Measurements from ENCODE around the gene ITGB7.

DNA sequence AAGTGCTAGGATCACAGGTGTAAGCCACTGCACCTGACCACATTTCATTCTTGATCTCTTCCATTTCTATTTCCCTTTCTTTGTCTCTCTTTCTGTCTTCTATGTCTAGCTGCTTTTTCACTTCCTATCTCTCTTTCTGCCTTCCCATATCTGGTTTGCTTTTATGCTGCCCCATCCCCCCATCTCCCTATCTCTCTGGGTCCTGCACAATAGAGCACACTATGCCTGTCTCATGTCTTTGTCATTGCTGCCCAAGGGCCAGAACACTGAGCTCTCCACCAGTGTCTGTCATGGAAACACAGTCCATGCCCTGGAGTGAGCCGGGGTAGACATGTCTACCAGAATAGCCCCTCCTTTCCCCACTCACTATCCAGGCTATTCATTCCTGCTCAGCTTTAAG, 37.3 kb upstream of the ITGB7 start:
- TF ChIP-seq CTCF (IDR thresholded peaks at IDR 0.05) (no peak), POLR2AphosphoS5 (IDR thresholded peaks at IDR 0.05) (no peak), EP300 (IDR thresholded peaks at IDR 0.05) (no peak)
